NCI-H226 (cell line): ENCODE data around the gene ZPBP2.
"Not testable (repeated sequence)": the region's sequence is repeated elsewhere in the genome, so short reads cannot be mapped to it uniquely, and the experiment has no call there.

Experiments
- DNase-seq: peaks from one replicate; pipeline ENCODE4 v3.0.0-alpha.2; 2015

The ZPBP2 gene, protein sequence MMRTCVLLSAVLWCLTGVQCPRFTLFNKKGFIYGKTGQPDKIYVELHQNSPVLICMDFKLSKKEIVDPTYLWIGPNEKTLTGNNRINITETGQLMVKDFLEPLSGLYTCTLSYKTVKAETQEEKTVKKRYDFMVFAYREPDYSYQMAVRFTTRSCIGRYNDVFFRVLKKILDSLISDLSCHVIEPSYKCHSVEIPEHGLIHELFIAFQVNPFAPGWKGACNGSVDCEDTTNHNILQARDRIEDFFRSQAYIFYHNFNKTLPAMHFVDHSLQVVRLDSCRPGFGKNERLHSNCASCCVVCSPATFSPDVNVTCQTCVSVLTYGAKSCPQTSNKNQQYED

DNA sequence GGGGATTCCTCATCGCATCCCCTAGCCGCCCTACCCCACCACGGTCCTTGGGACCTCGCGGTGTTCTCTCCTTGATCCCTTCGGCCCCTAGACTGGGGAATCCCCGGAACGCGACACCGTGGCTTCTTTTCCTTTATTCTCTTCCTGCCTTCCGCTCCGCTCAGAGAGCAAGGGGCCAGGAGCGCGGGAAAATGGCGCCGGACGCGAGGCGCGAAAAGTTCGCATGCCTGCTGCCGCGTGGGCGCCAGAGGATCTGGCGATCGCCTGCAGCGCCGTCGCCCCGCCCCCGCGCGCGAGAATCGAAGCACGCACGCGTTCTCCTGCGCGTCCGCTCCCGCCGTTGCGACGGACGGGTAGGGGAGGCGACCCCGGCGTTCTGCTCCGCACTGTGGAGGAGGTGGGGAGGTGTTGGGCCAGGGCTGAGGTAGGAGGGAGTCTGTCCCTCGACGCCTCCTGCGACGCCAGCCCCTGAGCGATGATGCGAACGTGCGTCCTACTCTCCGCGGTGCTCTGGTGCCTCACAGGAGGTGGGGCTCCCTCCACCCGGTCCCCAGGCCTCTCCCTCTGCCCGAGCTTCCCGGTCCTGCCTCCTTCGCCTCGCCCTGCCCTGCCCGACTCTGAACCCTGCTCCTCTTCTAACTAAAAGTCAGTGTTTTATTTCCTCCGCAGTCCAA is at the start of gene ZPBP2:
Gene ZPBP2, plus strand, starts transcription at position 323 of the 674 bp plus-strand sequence. Its CDS starts 153 bp downstream, at position 476.
- no peak for DNase-seq

DNA sequence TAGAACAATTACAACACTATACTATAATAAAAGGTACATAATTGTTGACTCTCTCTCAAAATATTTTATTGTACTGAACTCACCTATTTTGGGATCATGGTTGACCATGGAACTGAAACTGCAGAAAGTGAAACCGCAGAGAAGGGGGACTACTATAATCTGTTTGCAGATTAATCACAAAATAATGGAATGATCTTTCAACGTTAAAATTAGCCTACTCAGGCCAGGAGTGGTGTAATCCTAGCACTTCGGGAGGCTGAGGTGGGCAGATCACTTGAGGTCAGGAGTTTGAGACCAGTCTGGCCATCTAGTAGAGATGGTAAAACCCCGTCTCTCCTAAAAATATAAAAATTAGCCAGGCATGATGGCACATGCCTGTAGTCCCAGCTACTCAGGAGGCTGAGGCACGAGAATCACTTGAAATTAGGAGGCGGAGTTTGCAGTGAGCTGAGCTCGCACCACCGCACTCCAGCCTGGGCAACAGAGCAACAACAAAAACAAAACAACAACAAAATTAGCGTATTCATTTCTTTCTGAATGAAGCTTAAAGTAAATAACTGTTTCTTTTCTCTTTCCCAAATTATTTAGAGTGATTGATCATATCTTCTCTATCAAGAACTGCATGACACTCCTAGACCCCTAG is 49.5 kb upstream of the ZPBP2 start:
- DNase-seq = no peak

DNA sequence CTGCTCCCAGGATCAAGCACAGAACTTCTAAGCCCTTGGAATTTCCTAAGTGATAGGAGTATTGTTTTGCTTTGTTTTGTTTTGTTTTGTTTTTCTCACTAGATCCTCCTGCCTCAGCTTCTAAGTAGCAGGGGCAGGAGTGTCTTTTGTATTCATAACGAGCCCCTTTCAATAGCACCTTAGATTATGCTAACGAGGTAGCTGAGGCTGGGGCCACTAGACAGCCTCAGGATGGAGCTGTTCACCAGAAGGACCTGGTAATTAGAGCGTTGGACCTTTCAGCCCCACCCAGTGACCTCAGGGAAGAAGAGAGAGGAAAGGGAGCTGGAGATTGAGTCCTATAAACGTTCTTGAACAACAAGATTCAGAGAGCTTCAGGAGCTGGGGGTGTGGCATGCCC is 47.5 kb upstream of the ZPBP2 start:
- no peak for DNase-seq

DNA sequence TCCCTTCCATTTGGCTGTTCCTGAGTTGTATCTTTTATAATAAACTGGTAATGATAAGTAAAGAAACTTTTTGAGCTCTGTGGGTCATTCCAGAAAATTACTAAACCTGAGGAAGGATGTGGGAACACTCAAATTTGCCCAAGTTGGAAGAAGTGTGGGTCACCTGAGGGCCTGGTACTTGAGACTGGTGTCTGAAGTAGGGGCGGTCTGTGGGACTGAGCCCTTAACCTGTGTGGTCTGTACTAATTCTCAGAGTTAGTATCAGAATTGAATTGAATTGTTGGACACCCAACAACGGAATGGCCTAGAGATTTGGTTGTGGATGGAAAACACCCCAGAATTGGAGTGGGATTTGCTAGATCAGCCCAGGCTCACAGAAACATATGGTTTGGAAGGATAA is 47.0 kb upstream of the ZPBP2 start:
- DNase-seq = no peak

DNA sequence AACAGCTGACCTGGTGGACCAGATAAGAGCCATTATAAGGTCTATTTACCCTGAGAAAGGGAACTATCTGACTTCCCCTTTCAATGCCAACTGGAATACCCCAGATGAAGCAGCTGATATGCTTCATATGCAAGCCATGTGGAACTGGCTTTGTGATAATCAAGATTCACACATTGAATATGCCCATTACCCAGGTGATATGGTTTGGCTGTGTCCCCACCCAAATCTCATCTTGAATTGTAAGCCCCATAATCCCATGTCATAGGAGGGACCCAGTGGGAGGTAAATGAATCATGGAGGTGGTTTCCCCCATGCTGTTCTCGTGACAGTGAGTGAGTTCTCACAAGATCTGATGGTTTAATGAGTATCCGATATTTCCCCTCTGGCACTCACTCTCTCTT is 46.0 kb upstream of the ZPBP2 start:
- DNase-seq = no peak

DNA sequence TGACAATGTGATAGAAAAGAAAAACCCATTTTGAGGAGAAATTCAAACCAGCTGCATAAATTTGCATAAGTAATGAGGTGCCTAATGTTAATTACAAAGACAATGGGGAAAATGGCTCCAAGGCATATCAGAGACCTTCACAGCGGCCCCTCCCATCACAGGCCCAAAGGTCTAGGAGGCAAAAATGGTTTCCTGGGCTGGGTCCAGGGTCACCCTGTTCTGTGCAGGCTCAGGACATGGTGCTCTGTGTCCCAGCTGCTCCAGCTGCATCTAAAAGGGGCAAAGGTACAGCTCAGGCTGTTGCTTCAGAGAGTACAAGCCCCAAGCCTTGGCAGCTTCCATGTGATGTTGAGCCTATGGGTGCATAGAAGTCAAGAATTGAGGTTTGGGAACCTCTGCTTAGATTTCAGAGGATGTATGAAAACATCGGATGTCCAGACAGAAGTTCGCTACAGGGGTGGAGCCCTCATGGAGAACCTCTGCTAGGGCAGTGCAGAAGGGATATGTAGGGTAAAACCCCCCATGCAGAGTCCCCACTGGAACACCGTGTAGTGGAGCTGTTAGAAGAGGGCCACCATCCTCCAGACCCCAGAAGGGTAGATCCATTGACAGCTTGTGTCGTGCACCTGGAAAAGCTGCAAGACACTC is 44.5 kb upstream of the ZPBP2 start:
- DNase-seq = no peak

DNA sequence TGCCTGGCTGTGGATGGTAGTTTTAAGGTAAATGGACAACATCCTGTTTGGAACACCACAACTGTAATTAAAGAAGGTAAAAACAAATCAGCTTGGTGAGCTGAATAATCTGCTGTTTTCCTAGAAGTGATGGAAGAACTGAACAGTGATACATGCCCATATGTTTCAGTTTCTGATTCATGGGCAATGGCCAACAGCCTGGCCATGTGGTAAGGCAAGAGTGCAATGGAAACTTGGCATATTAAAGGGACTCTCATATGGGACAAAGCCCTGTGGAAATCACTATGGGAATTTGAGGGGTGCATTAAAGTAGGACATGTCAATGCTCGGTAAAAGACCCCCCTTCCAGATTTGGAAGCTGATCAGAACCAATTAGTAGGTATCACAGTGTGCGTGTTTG is 41.7 kb upstream of the ZPBP2 start:
- no peak for DNase-seq

DNA sequence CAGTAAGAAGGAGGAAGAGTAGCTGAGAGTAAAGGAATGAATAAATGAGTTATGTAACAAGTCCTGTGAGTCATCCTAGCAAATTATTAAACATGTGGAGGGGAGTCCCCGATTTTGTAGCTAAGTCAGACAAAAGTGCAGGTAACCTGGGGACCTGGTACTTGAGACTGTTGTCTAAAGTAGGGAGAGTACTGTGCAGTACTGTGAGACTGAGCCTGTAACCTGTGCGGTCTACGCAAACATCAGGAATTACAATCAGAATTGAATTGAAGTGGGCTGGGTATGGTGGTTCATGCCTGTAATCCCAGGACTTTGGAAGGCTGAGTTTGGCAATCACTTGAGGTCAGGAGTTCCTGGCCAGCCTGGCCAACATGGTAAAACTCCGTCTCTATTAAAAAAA is 39.6 kb upstream of the ZPBP2 start:
- DNase-seq = no peak

DNA sequence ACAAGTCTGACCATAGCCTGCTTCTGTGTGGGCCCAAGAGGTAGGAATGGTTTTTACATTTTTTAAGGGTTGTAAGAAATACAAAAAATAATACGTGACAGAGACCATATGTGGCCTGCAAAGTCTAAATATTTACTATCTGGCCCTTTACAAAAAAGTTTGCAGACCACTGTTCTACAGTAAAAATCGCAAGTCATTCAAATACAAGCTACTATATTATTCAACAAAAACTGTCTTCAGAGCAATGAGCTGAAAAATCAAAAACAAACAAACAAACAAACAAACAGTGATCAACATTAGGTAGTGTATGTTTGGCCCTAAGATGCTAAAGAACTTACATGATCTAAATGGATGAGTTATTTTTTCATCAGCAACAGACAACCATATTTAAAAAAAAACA is 36.4 kb upstream of the ZPBP2 start:
- no peak for DNase-seq

DNA sequence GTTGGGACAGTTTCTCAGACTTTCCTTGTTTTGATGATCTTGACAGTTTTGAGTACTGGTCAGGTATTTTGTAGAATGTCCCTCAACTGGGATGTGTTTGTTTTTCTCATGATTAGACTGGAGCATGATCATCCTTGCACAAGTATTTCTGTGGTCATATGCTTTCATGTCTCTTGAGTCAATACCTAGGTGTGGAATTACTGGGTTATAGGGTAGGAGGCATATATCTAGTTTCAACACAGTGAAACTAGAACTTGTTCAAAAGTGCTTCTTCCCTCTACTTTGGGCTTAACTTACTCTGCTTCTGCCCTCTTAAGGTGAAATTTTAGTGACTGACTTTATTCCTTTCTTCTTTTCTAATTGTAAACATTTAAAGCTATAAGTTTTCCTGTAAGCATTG is 34.0 kb upstream of the ZPBP2 start:
- DNase-seq = no peak

DNA sequence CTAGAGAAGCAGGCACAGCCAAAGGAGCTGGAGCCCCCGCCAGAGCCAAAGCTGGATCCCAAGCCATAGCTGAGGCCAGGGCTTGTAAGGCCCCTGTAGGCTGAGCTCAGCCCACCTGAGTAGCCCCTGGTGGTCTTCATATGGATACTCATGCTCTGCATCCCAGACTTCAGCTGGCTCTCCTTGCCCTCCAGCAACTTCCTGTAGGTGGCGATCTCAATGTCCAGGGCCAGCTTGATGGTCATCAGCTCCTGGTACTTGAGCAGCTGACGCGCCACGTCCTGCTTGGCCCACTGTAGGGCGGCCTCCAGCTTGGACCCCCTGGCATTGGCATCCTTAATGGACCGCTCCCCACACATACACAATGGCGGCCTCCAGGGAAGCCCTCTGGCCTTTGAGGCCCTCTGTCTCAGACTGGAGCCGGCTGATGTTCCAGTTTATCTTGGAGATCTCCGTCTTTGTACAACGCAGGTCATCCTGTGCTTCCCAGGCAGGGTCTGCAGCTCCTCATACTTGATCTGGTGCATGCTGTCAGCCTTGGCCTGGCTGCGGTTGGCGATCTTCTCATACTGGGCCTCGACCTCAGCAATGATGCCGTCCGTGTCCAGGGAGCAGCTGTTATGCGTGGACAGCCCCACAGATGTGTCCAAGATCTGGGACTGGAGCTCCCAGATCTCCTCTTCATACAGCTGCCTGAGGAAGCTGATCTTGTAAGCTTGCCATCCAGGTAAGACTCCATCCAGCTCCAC is 32.8 kb upstream of the ZPBP2 start:
- DNase-seq = no peak

DNA sequence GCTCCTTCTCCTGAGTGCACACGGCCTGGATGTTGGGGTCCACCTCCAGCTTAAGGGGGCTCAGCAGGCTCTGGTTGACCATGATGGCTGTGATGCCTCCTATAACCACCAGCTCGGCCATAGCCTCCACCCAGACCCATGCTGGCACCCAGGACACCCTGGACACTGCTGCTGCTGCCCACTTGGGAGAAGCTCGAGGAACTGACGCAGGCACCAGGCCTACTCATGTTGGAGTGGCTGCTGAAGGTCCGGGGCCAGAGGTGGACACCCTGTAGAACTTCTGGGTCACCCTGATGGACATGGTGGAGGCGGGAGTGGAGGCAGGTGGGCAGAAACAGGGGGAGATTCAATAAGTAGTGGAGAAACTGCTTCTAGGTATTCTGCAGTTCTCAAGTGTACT is 31.9 kb upstream of the ZPBP2 start:
- no peak for DNase-seq

DNA sequence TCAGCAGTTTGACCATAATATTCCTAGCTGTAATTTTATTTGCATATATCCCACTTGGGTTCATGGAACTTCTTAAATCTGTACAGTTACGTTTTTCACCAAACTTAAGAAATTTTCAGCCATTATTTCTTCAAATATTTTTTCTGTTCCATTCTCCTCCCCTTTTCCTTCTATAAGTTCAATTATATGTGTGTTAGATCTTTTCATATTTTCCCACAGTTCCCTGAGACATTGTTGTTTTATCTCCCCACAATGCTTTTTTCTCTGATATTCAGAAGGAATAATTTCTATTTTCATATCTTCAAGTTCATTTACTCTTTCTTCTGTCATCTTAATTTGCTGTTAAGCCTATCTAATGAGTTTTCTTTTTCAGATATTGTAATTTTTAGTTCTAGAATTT is 29.9 kb upstream of the ZPBP2 start:
- DNase-seq = no peak

DNA sequence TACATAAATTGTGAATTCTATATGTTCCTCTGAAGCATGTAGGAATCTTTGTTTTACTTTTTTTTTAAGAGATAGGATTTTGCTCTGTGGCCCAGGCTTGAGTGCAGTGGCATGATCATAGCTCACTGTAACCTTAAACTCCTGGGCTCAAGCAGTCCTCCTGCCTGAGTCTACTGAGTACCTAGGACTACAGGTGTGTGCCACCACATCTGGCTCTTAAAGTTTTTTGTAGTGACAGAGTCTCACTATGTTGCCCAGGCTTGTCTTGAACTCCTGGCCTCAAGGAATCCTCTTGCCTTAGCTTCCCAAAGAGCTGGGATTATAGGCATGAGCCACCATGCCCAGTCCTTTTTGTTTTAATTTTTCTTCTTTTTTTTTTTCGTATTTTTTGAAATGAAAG is 29.2 kb upstream of the ZPBP2 start:
- no peak for DNase-seq

DNA sequence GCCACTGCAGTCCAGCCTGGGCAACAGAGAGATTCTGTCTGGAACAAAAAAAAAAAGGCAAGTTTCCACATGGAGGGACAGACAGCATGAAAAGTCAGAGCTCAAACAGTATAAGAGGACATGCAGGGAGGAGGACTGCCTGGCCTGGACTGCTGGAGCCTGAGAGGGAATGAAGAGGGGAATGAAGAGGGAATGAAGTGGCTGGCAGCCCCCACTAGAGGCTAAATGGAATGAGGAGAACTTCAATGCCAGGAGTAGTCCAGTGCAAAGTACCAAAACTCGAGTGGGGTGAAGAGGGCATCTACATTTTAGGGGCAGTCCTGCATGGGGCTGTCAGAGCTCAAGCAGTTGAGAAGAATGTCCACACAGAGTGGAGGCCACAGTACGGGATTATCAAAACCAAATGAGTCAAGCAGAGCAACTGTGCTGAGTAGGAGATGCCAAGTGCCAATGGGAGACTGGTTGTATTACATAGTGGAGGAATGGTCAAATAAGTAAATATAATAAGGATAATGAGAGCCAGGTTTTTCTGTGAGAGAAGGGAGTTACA is 26.8 kb upstream of the ZPBP2 start:
- DNase-seq = no peak

DNA sequence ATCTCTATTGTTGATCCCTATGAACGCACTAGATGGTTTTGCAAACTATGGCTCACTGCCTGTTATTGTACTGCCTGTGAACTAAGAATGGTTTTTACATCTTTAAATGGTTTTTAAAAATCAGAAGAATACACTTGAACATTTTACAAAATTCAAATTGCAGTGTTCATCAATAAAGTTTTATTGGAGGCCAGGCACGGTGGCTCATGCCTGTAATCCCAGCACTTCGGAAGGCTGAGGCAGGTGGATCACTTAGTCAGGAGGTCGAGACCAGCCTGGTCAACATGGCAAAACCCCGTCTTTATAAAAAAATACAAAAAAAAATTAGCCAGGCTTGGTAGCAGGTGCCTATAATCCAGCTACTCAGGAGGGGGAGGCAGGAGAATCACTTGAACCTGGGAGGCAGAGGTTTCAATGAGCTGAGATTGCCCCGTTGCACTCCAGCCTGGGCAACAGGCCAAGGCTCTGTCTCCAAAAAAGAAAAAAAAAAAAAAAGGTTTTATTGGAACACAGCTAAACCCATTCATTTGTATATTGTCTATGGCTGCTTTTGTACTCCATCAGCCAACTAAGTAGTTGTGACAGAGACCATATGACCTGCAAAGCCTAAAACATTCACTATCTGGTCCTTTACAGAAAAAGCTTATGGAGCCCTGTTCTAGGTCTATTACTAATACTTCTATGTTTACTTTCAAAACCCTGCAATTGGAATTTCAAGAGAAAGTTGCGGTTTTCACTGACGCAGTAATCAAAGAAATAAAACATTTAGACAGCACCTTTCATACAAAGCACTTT is 22.8 kb upstream of the ZPBP2 start:
- DNase-seq = no peak

DNA sequence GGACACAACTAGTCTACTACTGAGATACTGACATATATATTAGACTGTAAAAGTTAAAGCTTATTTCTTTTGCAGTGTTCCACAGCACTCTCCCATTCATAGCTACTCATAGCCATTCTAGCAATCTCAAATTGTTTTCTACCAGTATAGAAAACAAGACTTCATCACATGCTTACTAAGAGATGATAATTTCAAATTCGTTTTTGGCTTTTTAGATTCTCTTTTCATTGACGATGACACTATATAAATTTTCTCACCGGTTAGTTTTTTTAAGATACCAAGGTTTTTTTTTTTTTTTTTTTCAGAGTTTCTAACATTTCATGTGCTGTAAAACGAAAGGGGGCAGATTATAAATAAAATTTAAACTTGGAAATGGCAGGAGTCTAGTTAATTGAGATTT is 21.8 kb upstream of the ZPBP2 start:
- no peak for DNase-seq

DNA sequence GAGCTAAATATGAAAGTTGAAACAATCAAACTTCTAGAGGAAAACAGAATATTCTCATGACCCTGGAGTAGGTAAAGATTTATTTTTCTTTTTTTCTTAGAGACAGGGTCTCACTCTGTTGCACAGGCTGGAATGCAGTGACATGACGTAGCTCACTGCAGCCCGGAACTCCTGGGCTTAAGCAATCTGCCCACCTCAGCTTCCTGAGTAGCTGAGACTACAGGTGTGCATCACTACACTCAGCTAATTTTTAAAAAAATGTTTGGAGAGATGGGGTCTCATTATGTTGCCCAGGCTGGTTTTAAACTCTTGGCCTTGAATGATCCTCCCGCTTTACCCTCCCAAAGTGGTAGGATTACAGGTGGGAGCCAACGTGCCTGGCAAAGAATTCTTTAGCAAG is 19.4 kb upstream of the ZPBP2 start:
- no peak for DNase-seq

DNA sequence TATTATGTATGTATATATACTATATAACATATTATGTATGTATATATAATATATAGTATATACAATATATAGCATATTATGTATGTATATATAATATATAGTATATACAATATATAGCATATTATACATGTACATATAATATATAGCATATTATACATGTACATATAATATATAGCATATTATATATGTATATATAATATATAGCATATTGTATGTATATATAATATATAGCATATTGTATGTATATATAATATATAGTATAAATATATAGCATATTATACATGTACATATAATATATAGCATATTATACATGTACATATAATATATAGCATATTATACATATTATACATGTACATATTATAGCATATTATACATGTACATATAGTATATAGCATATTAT is 17.8 kb upstream of the ZPBP2 start:
- DNase-seq = not testable (repeated sequence)

DNA sequence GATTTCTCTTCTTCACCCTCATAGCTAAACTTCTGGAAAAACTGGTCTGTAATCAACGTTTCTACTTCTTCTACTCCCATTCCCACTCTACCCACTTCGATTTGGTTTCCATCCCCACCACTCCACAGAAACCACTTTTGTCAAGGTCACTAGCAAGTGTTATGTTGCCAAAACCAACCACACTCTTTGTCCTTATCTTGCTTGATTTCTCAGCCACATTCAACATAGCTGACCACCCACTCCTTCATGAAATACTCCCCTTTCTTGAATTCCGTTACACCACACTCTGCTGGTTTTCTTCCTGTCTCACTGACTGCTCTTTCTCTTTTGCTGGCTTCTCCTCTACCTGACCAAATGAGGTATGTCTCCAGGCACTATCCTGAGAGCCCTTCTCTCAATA is 15.8 kb upstream of the ZPBP2 start:
- no peak for DNase-seq

DNA sequence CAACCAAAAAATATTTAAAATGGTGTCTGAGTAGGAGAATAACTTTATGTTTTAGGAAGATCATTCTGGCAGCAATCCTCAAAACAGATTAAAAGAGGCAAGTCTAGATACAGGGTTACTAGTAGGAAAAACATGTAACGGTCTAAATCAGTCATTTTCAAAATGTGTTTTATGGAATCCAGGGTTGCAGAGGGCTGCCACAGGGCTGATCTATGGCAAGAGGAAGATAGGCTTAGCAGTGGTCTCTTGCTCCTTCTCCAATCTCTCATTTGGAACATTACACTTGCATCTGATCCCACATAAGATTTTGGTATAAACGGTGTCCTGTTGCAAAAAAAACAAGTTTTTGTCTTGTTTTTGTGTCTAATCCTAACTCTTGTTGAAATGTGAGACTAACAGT is 13.1 kb upstream of the ZPBP2 start:
- DNase-seq = no peak
